Measurements from ENCODE around the gene RYR2.

DNA sequence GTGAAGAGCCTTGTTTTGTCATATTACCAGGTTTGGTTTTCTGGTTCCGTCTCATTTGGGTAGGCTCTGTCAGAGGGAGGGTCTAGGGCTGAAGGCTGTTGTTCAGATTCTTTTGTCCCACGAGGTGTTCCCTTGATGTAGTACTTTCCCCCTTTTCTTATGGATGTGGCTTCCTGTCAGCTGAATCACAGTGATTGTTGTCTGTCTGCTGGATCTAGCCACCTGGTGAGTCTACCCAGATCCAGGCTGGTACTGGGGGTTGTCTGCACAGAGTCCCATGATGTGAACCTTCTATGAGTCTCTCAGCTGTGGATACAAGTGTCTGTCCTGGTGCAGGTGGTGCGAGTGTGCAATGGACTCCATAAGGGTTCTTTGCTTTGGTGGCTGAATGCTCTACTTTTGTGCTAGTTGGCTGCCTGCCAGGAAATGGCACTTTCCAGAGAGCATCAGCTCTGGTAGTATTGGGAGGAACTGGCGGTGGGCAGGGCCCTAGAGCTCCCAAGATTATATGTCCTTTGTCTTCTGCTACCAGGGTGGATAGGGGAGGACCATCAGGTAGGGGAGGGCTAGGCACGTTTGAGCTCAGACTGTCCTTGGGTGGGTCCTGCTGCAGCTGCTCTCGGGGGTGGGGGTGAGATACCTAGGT, 246.0 kb downstream of the RYR2 start:
- TF ChIP-seq, protein P1, sequence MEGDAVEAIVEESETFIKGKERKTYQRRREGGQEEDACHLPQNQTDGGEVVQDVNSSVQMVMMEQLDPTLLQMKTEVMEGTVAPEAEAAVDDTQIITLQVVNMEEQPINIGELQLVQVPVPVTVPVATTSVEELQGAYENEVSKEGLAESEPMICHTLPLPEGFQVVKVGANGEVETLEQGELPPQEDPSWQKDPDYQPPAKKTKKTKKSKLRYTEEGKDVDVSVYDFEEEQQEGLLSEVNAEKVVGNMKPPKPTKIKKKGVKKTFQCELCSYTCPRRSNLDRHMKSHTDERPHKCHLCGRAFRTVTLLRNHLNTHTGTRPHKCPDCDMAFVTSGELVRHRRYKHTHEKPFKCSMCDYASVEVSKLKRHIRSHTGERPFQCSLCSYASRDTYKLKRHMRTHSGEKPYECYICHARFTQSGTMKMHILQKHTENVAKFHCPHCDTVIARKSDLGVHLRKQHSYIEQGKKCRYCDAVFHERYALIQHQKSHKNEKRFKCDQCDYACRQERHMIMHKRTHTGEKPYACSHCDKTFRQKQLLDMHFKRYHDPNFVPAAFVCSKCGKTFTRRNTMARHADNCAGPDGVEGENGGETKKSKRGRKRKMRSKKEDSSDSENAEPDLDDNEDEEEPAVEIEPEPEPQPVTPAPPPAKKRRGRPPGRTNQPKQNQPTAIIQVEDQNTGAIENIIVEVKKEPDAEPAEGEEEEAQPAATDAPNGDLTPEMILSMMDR (conservative IDR thresholded peaks at IDR 0.05): no peak
- no peak for TF ChIP-seq ZFX (IDR thresholded peaks at IDR 0.05)
